ENCODE results near the gene ARID3A. TPM values are rescaled to one million over a fixed set of nuclear protein-coding genes. Genes with fewer than 3 reads are reported as not detected.

ARID3A gene
- total RNA-seq, 1 donor from 2014 or later: 106 TPM

GRCh38 chr19:898663-899062 lies 27.2 kb upstream of the ARID3A start:
- Mint-ChIP-seq H3K27me3 (ENCODE audit: low read depth, unreplicated experiment) (no peaks in the 10 kb centered on the region), H3K9me3 (ENCODE audit: unreplicated experiment) (no peaks in the 10 kb centered on the region), H3K4me3 (ENCODE audit: unreplicated experiment) (no peak overlapping the region), H3K36me3 (ENCODE audit: low read depth, unreplicated experiment) (peaks cover 6% of the 10 kb centered on the region), H3K27ac (ENCODE audit: unreplicated experiment) (no peak overlapping the region), H3K4me1 (ENCODE audit: low read depth, unreplicated experiment) (no peaks in the 10 kb centered on the region)
- H3K27me3 ChIP-seq (ENCODE audit: insufficient read depth, low read length): no peaks in the 10 kb centered on the region
- H3K9me3 ChIP-seq (ENCODE audit: insufficient read depth, low read depth, low read length): no peaks in the 10 kb centered on the region
- no peak overlapping the region for H3K4me2 ChIP-seq (ENCODE audit: low read length)
- FAIRE-seq: no peak
- no peak overlapping the region for H2AFZ ChIP-seq (ENCODE audit: low read depth, low read length)
- no peak overlapping the region for H3K9ac ChIP-seq (ENCODE audit: low read length)
- no peak overlapping the region for H3K4me3 ChIP-seq (ENCODE audit: insufficient read depth, low read depth, low read length)
- TF ChIP-seq CTCF (IDR thresholded peaks at IDR 0.05; ENCODE audit: insufficient read depth, low read depth, low read length): no peak
- no peak for TF ChIP-seq EZH2 (IDR thresholded peaks at IDR 0.05; ENCODE audit: insufficient read depth, low read length)
- H4K20me1 ChIP-seq (ENCODE audit: insufficient read depth, low read length): peaks cover 44% of the 10 kb centered on the region
- peaks cover 3% of the 10 kb centered on the region for H3K36me3 ChIP-seq (ENCODE audit: insufficient read depth, low read length)
- peaks cover 5% of the 10 kb centered on the region for H3K4me1 ChIP-seq (ENCODE audit: insufficient read depth, low read length)
- DNase-seq (ENCODE audit: low read depth): no peak
- H3K27ac ChIP-seq (ENCODE audit: low read depth, low read length): no peak overlapping the region
- peaks cover 8% of the 10 kb centered on the region for H3K79me2 ChIP-seq (ENCODE audit: insufficient read depth, low read length)

GRCh38 chr19:899336-900042 lies 26.3 kb upstream of the ARID3A start:
- Histone ChIP-seq H3K4me2 (ENCODE audit: low read length) (no peak overlapping the region), H3K4me1 (ENCODE audit: insufficient read depth, low read length) (peaks cover 5% of the 10 kb centered on the region), H3K27ac (ENCODE audit: low read depth, low read length) (no peak overlapping the region), H3K79me2 (ENCODE audit: insufficient read depth, low read length) (peaks cover 14% of the 10 kb centered on the region), H3K4me3 (ENCODE audit: insufficient read depth, low read depth, low read length) (no peak overlapping the region), H3K9ac (ENCODE audit: low read length) (no peak overlapping the region), H4K20me1 (ENCODE audit: insufficient read depth, low read length) (peaks cover 51% of the 10 kb centered on the region), H3K36me3 (ENCODE audit: insufficient read depth, low read length) (peaks cover 3% of the 10 kb centered on the region), H3K9me3 (ENCODE audit: insufficient read depth, low read depth, low read length) (no peaks in the 10 kb centered on the region), H2AFZ (ENCODE audit: low read depth, low read length) (no peak overlapping the region), H3K27me3 (ENCODE audit: insufficient read depth, low read length) (no peaks in the 10 kb centered on the region)
- Mint-ChIP-seq H3K9me3 (ENCODE audit: unreplicated experiment) (no peaks in the 10 kb centered on the region), H3K4me1 (ENCODE audit: low read depth, unreplicated experiment) (no peaks in the 10 kb centered on the region), H3K36me3 (ENCODE audit: low read depth, unreplicated experiment) (peaks cover 6% of the 10 kb centered on the region), H3K27ac (ENCODE audit: unreplicated experiment) (no peak overlapping the region), H3K4me3 (ENCODE audit: unreplicated experiment) (no peak overlapping the region), H3K27me3 (ENCODE audit: low read depth, unreplicated experiment) (no peaks in the 10 kb centered on the region)
- TF ChIP-seq CTCF (IDR thresholded peaks at IDR 0.05; ENCODE audit: insufficient read depth, low read depth, low read length) (no peak), EZH2 (IDR thresholded peaks at IDR 0.05; ENCODE audit: insufficient read depth, low read length) (no peak)
- FAIRE-seq: no peak
- DNase-seq (ENCODE audit: low read depth): no peak

GRCh38 chr19:900043-900301 lies 25.9 kb upstream of the ARID3A start:
- H2AFZ ChIP-seq (ENCODE audit: low read depth, low read length): no peak overlapping the region
- FAIRE-seq: no peak
- peaks cover 56% of the 10 kb centered on the region for H4K20me1 ChIP-seq (ENCODE audit: insufficient read depth, low read length)
- H3K9ac ChIP-seq (ENCODE audit: low read length): no peak overlapping the region
- Mint-ChIP-seq H3K9me3 (ENCODE audit: unreplicated experiment) (no peaks in the 10 kb centered on the region), H3K36me3 (ENCODE audit: low read depth, unreplicated experiment) (peaks cover 6% of the 10 kb centered on the region), H3K27me3 (ENCODE audit: low read depth, unreplicated experiment) (no peaks in the 10 kb centered on the region), H3K4me3 (ENCODE audit: unreplicated experiment) (no peak overlapping the region), H3K4me1 (ENCODE audit: low read depth, unreplicated experiment) (no peaks in the 10 kb centered on the region), H3K27ac (ENCODE audit: unreplicated experiment) (no peak overlapping the region)
- H3K79me2 ChIP-seq (ENCODE audit: insufficient read depth, low read length): peaks cover 18% of the 10 kb centered on the region
- peaks cover 3% of the 10 kb centered on the region for H3K36me3 ChIP-seq (ENCODE audit: insufficient read depth, low read length)
- no peaks in the 10 kb centered on the region for H3K27me3 ChIP-seq (ENCODE audit: insufficient read depth, low read length)
- no peak overlapping the region for H3K4me2 ChIP-seq (ENCODE audit: low read length)
- no peak overlapping the region for H3K4me3 ChIP-seq (ENCODE audit: insufficient read depth, low read depth, low read length)
- no peaks in the 10 kb centered on the region for H3K9me3 ChIP-seq (ENCODE audit: insufficient read depth, low read depth, low read length)
- no peak overlapping the region for H3K27ac ChIP-seq (ENCODE audit: low read depth, low read length)
- TF ChIP-seq CTCF (IDR thresholded peaks at IDR 0.05; ENCODE audit: insufficient read depth, low read depth, low read length) (no peak), EZH2 (IDR thresholded peaks at IDR 0.05; ENCODE audit: insufficient read depth, low read length) (no peak)
- DNase-seq (ENCODE audit: low read depth): no peak
- H3K4me1 ChIP-seq (ENCODE audit: insufficient read depth, low read length): peaks cover 5% of the 10 kb centered on the region

Data from astrocyte (in vitro differentiated cells and primary cell).